ENCODE results near the gene BPIFB2.

BPIFB2 gene

GRCh38 chr20:33004141-33004751 is 3.3 kb upstream of the BPIFB2 start, which contains the start of gene SUN5:
Gene SUN5, minus strand, starts transcription at chr20:33004433. Its CDS starts 93 bp downstream, at chr20:33004340.
- no peaks in the 10 kb centered on the region for H3K36me3 ChIP-seq (replicated peaks)
- no peaks in the 10 kb centered on the region for H3K27me3 ChIP-seq (replicated peaks)
- in situ Hi-C loops (cut with HindIII; ENCODE audit: low pct_ligation_motif_present, low sequenced_read_pairs), result no loop called here
- no peak within 1 kb of the TSS for H3K4me3 ChIP-seq (ENCODE audit: low read depth, low read length)
- no peak within 1 kb of the TSS for H3K27ac ChIP-seq
- TF ChIP-seq CTCF (IDR thresholded peaks at IDR 0.05; ENCODE audit: low read depth, low read length, missing control alignments), result no peak
- DNase-seq, result no peak

- peak; percentile 2 for DNase-seq
- Histone ChIP-seq H3K27ac (no peak overlapping the region), H3K27me3 (replicated peaks) (no peaks in the 10 kb centered on the region), H3K36me3 (replicated peaks) (no peaks in the 10 kb centered on the region), H3K4me3 (ENCODE audit: low read depth, low read length) (no peak overlapping the region)
- peak; percentile 58 for TF ChIP-seq CTCF (IDR thresholded peaks at IDR 0.05; ENCODE audit: low read depth, low read length, missing control alignments)
- in situ Hi-C loops (cut with HindIII; ENCODE audit: low pct_ligation_motif_present, low sequenced_read_pairs), result no loop called here
These were observed 2.4 kb upstream of the BPIFB2 start for GRCh38 chr20:33005132-33005566.

GRCh38 chr20:33005908-33006775 is 1.4 kb upstream of the BPIFB2 start:
- Histone ChIP-seq H3K27ac (no peak overlapping the region), H3K36me3 (replicated peaks) (no peaks in the 10 kb centered on the region), H3K4me3 (ENCODE audit: low read depth, low read length) (no peak overlapping the region), H3K27me3 (replicated peaks) (no peaks in the 10 kb centered on the region)
- TF ChIP-seq CTCF (IDR thresholded peaks at IDR 0.05; ENCODE audit: low read depth, low read length, missing control alignments), result no peak
- no peak for DNase-seq
- in situ Hi-C loops (cut with HindIII; ENCODE audit: low pct_ligation_motif_present, low sequenced_read_pairs), result no loop called here

- Histone ChIP-seq H3K36me3 (replicated peaks) (no peaks in the 10 kb centered on the region), H3K27me3 (replicated peaks) (no peaks in the 10 kb centered on the region), H3K4me3 (ENCODE audit: low read depth, low read length) (no peak overlapping the region), H3K27ac (no peak overlapping the region)
- no peak for DNase-seq
- in situ Hi-C loops (cut with HindIII; ENCODE audit: low pct_ligation_motif_present, low sequenced_read_pairs), result no loop called here
- no peak for TF ChIP-seq CTCF (IDR thresholded peaks at IDR 0.05; ENCODE audit: low read depth, low read length, missing control alignments)
These were observed 628 bp upstream of the BPIFB2 start for GRCh38 chr20:33006776-33007375.

GRCh38 chr20:33008336-33009213 is 1.1 kb downstream of the BPIFB2 start:
- Histone ChIP-seq H3K27ac (no peak overlapping the region), H3K36me3 (replicated peaks) (no peaks in the 10 kb centered on the region), H3K27me3 (replicated peaks) (no peaks in the 10 kb centered on the region), H3K4me3 (ENCODE audit: low read depth, low read length) (no peak overlapping the region)
- in situ Hi-C loops (cut with HindIII; ENCODE audit: low pct_ligation_motif_present, low sequenced_read_pairs), result no loop called here
- TF ChIP-seq CTCF (IDR thresholded peaks at IDR 0.05; ENCODE audit: low read depth, low read length, missing control alignments), result no peak
- no peak for DNase-seq
